ENCODE data around the gene TAGLN. TPM values are rescaled to one million over a fixed set of nuclear protein-coding genes. Genes with fewer than 3 reads are reported as not detected.

The TAGLN gene
- polyA plus RNA-seq, 3 donors, result 3.6 to 113 (median 4.0) TPM

GRCh38 chr11:117220999-117221774 is 22.0 kb downstream of the TAGLN start:
- WGBS (ENCODE audit: insufficient coverage), result 97% methylated on average over 5 of the region's 7 CpGs
- H4K20me1 ChIP-seq (ENCODE audit: insufficient read depth, low read length), result no peaks in the 10 kb centered on the region
- Mint-ChIP-seq H3K36me3 (peaks cover 91 to 100% of the 10 kb centered on the region in 2 donors), H3K9me3 (no peaks in the 10 kb centered on the region), H3K4me1 (peaks cover 6% of the 10 kb centered on the region), H3K27ac (peak overlapping the region in 3 of 7 donors; percentile 15 to 84 (median 65)), H3K27me3 (ENCODE audit: low read depth in 3 of 3) (no peaks in the 10 kb centered on the region), H3K4me3 (no peak overlapping the region)
- H3K36me3 ChIP-seq (replicated peaks in 1 of 2; ENCODE audit: control insufficient read depth in 1 of 2, insufficient read depth in 2 of 2, low read length in 2 of 2), result peaks cover 90 to 100% of the 10 kb centered on the region in 2 donors
- H3K4me2 ChIP-seq (replicated peaks; ENCODE audit: extremely low read depth, low read length, poor library complexity, severe bottlenecking), result no peak overlapping the region
- H3K4me1 ChIP-seq (ENCODE audit: control insufficient read depth in 1 of 2, insufficient read depth in 2 of 2, low read length in 2 of 2), result peaks cover 0 to 3% of the 10 kb centered on the region in 2 donors
- H2AFZ ChIP-seq (ENCODE audit: insufficient read depth, low read depth, low read length, poor library complexity, severe bottlenecking), result no peak overlapping the region
- H3K27me3 ChIP-seq (ENCODE audit: control insufficient read depth in 2 of 2, insufficient read depth in 2 of 2, low read length in 2 of 2), result no peaks in the 10 kb centered on the region
- H3K4me3 ChIP-seq (replicated peaks in 1 of 3; ENCODE audit: low read depth in 2 of 3, low read length in 3 of 3), result no peak overlapping the region
- intact Hi-C loops (cut with micrococcal nuclease), result loop anchor here (5.0 to 10.0 kb wide), 3 partner anchors 39 to 346 kb away; no protein-coding TSS in a partner anchor
- H3K9me3 ChIP-seq (replicated peaks in 1 of 2; ENCODE audit: control insufficient read depth in 1 of 2, insufficient read depth in 1 of 2, low read length in 2 of 2), result no peaks in the 10 kb centered on the region
- H3K27ac ChIP-seq (ENCODE audit: low read depth in 1 of 2, low read length in 2 of 2), result peak overlapping the region in 1 of 2 donors; percentile 6
- DNase-seq, result no peak
- H3K79me2 ChIP-seq (ENCODE audit: insufficient read depth, low read length), result no peaks in the 10 kb centered on the region
- TF ChIP-seq CTCF (IDR thresholded peaks at IDR 0.05), result no peak
- H3K9ac ChIP-seq (ENCODE audit: insufficient read depth, low read length, poor library complexity, severe bottlenecking), result no peak overlapping the region

GRCh38 chr11:117221775-117222517 is 22.8 kb downstream of the TAGLN start:
- Mint-ChIP-seq H3K9me3 (no peaks in the 10 kb centered on the region), H3K4me1 (peaks cover 8% of the 10 kb centered on the region), H3K36me3 (peaks cover 90 to 99% of the 10 kb centered on the region in 2 donors), H3K4me3 (no peak overlapping the region), H3K27me3 (ENCODE audit: low read depth in 3 of 3) (no peaks in the 10 kb centered on the region), H3K27ac (peak overlapping the region in 2 of 7 donors; percentile 15 to 65)
- Histone ChIP-seq H4K20me1 (ENCODE audit: insufficient read depth, low read length) (peaks cover 5% of the 10 kb centered on the region), H3K4me2 (replicated peaks; ENCODE audit: extremely low read depth, low read length, poor library complexity, severe bottlenecking) (no peak overlapping the region), H3K79me2 (ENCODE audit: insufficient read depth, low read length) (no peaks in the 10 kb centered on the region), H3K9me3 (replicated peaks in 1 of 2; ENCODE audit: control insufficient read depth in 1 of 2, insufficient read depth in 1 of 2, low read length in 2 of 2) (no peaks in the 10 kb centered on the region), H2AFZ (ENCODE audit: insufficient read depth, low read depth, low read length, poor library complexity, severe bottlenecking) (no peak overlapping the region), H3K27me3 (ENCODE audit: control insufficient read depth in 2 of 2, insufficient read depth in 2 of 2, low read length in 2 of 2) (no peaks in the 10 kb centered on the region), H3K4me1 (ENCODE audit: control insufficient read depth in 1 of 2, insufficient read depth in 2 of 2, low read length in 2 of 2) (peaks cover 0 to 3% of the 10 kb centered on the region in 2 donors), H3K36me3 (replicated peaks in 1 of 2; ENCODE audit: control insufficient read depth in 1 of 2, insufficient read depth in 2 of 2, low read length in 2 of 2) (peaks cover 89 to 99% of the 10 kb centered on the region in 2 donors), H3K27ac (ENCODE audit: low read depth in 1 of 2, low read length in 2 of 2) (peak overlapping the region in 1 of 2 donors; percentile 6), H3K9ac (ENCODE audit: insufficient read depth, low read length, poor library complexity, severe bottlenecking) (no peak overlapping the region), H3K4me3 (replicated peaks in 1 of 3; ENCODE audit: low read depth in 2 of 3, low read length in 3 of 3) (no peak overlapping the region)
- no peak for DNase-seq
- WGBS (ENCODE audit: insufficient coverage), result 100% methylated on average over 5 of the region's 7 CpGs
- intact Hi-C loops (cut with micrococcal nuclease), result loop anchor here (5.0 to 10.0 kb wide), 3 partner anchors 40 to 347 kb away; no protein-coding TSS in a partner anchor
- no peak for TF ChIP-seq CTCF (IDR thresholded peaks at IDR 0.05)

Measured in CD14-positive monocyte (primary cell).